Stimulated activated CD8-positive, alpha-beta memory T cell treated with anti-CD3 and anti-CD28 coated beads, Interleukin-4, amount 100 ng/mL, for 4 hours (primary cell): ENCODE measurements around the gene SPRED2.

Source experiments
- DNase-seq, 2 donors: peaks; one replicate each; pipeline ENCODE4 v3.0.0-alpha.2; 2020; ENCODE audit warnings: low read depth in 2 of 2, low spot score in 1 of 2

SPRED2 gene

DNA sequence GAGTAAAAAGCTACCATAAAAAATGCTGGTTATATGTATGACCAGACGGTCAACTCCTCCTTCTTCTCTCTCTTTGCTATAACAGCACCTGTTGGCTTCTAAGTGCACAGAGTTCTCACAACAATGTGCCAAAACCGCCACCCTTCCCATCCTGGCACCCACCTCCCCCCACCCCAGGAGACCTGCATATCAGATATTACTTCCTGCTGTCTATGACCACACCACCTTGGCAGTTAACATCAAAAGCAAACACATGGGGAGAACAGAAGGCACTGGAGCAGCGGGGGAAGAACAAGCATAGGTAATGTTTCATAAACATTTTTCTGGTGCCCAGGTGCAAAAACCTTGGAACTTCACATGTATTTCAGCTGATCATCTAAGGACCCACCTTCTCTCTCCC, 15.5 kb downstream of the SPRED2 start:
- DNase-seq = no peak

DNA sequence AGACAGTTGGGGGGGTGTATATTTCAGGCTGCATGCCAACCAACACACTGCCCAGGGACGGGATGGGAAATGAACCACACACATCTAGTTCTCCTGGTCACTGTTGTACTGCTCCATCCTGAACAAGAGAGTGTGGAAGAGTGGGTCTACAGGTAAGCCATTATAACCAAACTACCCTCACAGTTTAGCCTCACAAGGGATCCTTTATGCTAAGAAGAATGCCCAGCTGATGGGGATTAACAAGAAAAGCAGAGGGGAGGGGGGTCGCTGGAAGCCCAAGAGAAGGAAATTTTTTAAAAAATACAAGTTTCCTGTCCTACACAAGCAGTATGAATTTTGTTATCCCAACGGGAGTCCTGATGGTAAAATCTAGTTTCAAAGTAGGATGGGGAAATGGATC, 16.1 kb downstream of the SPRED2 start:
- DNase-seq = no peak

DNA sequence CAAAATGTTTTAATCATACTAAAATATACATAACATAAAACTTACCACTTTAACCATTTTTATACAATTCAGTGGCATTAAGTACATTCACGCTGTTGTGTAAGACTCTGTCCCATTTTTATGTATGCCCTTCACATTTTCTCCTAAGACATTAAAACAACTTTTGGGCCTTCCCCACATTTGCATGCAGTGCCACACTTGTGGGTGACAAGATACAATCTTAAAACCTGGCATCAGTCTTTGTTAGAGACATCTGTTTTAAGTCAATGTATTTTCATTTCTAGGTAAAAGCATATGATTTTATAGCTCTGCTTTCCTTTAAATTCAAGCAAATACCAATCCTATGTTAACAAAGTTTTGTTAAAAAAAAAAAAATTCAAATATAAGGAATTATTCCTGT, 17.3 kb downstream of the SPRED2 start:
- no peak for DNase-seq

GRCh38 chr2:65413610-65414009, 18.8 kb downstream of the SPRED2 start:
- DNase-seq = no peak

GRCh38 chr2:65413106-65413505, 19.3 kb downstream of the SPRED2 start:
- DNase-seq = no peak

DNA sequence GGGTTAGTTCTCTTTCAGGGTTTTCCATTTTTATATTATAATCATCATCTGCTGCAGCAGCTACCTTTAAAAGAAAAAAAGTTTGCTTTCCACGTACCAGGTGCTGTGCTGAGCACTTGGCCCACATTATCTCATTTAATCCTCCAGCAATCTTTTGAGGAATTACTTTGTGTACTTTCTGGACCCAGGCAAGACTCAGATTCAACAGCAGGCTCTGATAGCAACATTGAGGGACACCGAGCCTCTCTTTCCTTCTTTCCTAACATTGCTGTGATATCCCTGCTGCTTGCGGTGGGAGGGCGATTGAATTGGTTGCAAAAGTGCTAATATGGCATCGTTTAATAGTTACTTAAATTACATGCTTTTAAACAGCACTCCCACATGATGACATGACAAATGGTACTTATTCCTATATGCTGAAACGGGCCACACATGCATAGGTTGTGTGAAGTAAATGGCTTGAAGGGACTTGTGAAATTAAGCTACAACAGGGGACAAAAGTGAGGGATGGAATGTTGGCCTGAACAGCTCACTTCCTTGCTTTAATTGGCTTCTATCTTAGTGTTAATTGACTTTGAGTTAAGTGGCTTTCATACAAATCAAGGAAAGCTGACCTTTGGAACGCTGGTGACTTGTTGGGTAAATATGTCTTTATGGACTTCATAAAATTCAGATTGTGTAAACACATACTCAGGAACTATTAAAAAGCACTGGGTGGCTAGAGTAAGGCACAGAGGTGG, 21.2 kb downstream of the SPRED2 start:
- DNase-seq = no peak

GRCh38 chr2:65409045-65409444, 23.4 kb downstream of the SPRED2 start:
- DNase-seq = no peak

- no peak for DNase-seq
Observed at GRCh38 chr2:65407240-65407639, 25.2 kb downstream of the SPRED2 start.

- no peak for DNase-seq
Observed at GRCh38 chr2:65404988-65405697, 27.3 kb downstream of the SPRED2 start.

DNA sequence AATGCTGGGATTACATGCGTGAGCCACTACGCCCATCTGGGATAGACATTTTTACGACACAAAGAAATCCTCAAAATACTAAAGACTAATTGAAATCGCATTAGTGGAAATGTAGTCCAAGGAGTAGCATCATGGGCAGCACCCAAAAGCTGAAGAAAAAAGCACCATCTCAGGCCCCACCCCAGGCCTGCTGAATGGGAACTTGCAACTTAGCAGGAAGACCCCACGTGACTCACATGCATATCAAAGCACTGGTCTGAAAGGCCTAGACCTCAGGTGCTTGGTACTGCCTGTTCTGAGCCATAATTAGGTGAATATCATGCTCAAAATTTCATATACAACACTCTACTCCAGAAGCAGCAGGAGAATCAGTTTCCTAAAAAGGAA, 28.9 kb downstream of the SPRED2 start:
- DNase-seq = no peak

DNA sequence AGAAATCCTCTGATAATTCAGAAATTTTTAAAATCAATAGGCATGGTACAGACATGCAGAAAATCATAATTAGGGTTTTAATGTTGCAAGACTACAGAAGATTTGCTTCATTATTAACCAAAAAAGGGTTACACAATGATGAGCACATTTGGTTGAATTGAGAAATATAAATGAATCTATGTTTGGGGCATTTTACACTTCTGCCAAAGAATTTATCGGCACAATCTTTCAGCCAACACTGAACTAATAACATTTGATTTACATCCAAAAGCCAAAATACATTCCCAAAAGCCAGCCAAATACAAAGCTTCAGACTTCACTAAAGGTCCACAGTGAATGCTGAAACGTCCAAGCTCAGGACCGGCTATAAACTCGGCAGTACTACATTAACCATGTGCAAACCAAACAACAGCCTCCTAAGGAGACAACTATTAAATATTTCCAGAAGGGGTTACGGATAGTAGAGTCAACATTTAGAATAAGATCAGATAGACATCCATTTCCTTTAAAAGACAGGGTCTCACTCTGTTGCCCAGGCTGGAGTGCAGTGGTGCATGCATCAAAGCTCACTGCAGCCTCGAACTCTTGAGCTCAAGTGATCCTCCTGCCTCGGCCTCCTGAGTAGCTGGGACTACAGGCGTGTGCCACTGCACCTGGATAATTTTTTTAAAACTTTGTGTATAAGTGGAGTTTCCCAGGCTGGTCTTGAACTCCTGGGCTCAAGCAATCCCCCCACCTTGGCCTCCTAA, 29.4 kb downstream of the SPRED2 start:
- DNase-seq = no peak

DNA sequence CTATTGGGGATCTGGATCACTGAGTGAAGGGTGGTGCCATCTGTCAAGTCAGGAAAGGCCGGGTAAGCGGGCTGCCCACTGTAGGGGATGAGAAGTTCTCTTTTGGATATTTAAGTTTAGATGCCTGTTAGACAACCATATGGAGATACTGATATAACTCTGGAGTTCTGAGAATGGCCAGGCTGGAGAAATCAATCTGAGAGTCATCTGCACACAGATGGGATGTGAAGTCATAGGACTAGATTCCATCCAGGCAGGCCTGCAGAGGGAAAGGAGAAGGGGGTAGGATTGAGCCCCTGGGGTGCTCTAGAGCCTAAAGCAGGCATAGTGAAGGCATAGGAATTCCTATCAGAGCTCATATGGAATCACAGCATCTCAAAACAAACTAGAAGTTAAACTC, 30.1 kb downstream of the SPRED2 start:
- DNase-seq = no peak

- DNase-seq = no peak
Observed at GRCh38 chr2:65397122-65397521, 35.3 kb downstream of the SPRED2 start.

GRCh38 chr2:65396348-65397026, 35.9 kb downstream of the SPRED2 start:
- DNase-seq = no peak

- DNase-seq = no peak
Observed at GRCh38 chr2:65395621-65396347, 36.6 kb downstream of the SPRED2 start.

DNA sequence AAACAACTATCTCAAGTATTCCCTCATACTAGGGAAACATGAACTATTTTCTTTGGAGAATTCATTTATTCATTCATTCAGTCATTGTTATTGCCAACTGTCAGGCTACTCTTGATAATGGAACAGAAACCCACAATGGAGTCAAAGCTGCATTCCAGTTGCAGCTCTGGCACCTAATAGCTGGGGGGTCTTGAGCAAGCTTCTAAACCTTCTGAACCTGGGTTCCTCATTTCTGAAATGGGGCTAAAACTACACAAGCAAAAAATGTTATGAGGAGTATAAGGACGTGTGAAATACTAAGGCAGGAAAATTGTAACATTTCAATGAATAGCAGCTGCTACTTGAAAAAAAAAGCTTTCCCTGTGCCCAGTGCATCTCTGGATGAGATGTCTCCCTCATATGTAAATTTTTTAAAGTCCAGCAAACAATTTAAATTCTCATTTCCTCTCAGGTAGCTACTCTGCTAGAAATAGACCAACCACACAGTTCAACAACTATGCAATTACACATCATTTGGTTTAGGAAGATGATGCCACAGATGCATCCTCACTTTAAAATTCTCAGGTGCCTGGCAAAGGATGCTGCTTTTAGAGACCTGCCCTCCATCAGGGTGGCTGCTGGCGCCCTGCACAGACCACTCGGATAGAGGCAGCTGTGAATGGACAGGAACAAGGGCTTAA, 38.5 kb downstream of the SPRED2 start:
- DNase-seq = no peak

GRCh38 chr2:65393046-65393445, 39.4 kb downstream of the SPRED2 start:
- no peak for DNase-seq

GRCh38 chr2:65392609-65393008, 39.8 kb downstream of the SPRED2 start:
- DNase-seq = no peak

DNA sequence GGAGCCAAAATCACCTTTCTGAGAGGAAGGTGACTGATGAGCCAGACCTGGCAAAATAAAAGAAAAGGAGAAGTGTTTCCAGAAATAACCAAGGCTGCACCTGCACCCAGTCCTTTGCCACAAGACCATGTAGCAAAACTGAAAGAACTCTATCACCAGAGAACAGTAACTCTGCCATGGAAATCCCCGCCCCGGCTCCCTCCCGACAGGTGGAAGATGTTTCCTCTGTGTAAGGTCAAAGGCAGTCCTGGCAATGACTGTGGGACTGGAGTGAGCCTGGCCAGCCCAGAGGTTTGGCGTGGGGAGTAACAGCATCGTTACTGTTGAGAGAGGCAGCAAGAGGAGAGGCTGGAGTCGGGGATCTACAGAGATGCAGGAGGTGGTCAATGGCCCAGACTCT, 42.3 kb downstream of the SPRED2 start:
- DNase-seq = no peak

- no peak for DNase-seq
Observed at GRCh38 chr2:65389476-65389875, 42.9 kb downstream of the SPRED2 start.
